HepG2 (cell line): ENCODE results near the gene VAMP5. TPM values are rescaled to one million over a fixed set of nuclear protein-coding genes. Genes with fewer than 3 reads are reported as not detected.

ENCODE experiments used
- CENPX ChIP-seq: sonication (generic); formaldehyde crosslinking; IDR thresholded peaks from 2 replicates; pipeline ENCODE4 v1.9.0; 2021; ENCODE audit warnings: mild to moderate bottlenecking, missing genetic modification reagents, moderate library complexity
- MAFK ChIP-seq, 2 experiments: IDR thresholded peaks in 1 of 2; conservative IDR thresholded peaks in 1 of 2; 2 replicates each; pipeline ENCODE4 v1.6.1; 2011; ENCODE audit warnings: improper control_type of control experiment in 2 of 2, low read length in 2 of 2
- TBX3 ChIP-seq: fragments of 450-650 bp; IDR thresholded peaks from 2 replicates; pipeline ENCODE4 v1.6.1; 2017; ENCODE audit warnings: antibody characterized with exemption, mild to moderate bottlenecking, inconsistent platforms, borderline replicate concordance
- THAP11 ChIP-seq: IDR thresholded peaks from 2 replicates; pipeline ENCODE4 v1.6.1; 2016; ENCODE audit warnings: missing biosample characterization, missing genetic modification reagents
- TSC22D2 ChIP-seq: sonication (generic); formaldehyde crosslinking; IDR thresholded peaks from 2 replicates; pipeline ENCODE4 v1.5.1; 2020; ENCODE audit warnings: missing genetic modification reagents, mild to moderate bottlenecking, borderline replicate concordance
- XRCC5 ChIP-seq: fragments of 200-400 bp; formaldehyde crosslinking; optimal IDR thresholded peaks from 2 replicates; pipeline ENCODE3; 2017; ENCODE audit warnings: mild to moderate bottlenecking, low read length
- ZBTB8A ChIP-seq: sonication (generic); formaldehyde crosslinking; IDR thresholded peaks from 2 replicates; pipeline ENCODE4 v1.4.0; 2020; ENCODE audit warnings: mild to moderate bottlenecking, low read depth, missing genetic modification reagents, borderline replicate concordance
- ZNF510 ChIP-seq: sonication (generic); formaldehyde crosslinking; IDR thresholded peaks from 2 replicates; pipeline ENCODE4 v1.4.0; 2020; ENCODE audit warnings: low read depth, mild to moderate bottlenecking, missing genetic modification reagents
- ZNF816 ChIP-seq: sonication (generic); formaldehyde crosslinking; IDR thresholded peaks from 2 replicates; pipeline ENCODE4 v1.8.0; 2022; ENCODE audit warnings: missing genetic modification reagents, mild to moderate bottlenecking, borderline replicate concordance
- polyA plus RNA-seq, 8 experiments: library from polyadenylated mRNA; depleted of rRNA in 3 of 8; stranded (reverse) in 7 of 8; unstranded in 1 of 8; fragments of >200 nt; fragmentation: Illumina TruSeq in 4 of 8; extraction: Trizol in 4 of 8; gene quantifications; 2 replicates each; pipeline versions ENCODE4 v1.2.1 to v1.2.3, GENCODE V29; 2011 to 2016; ENCODE audit warnings: low read depth in 4 of 8, missing spikeins in 1 of 8, mixed read lengths in 1 of 8; ENCODE audit not compliant: insufficient read depth in 1 of 8
- total RNA-seq, 5 experiments: library from RNA; depleted of rRNA; stranded (reverse); fragments of >200 nt; fragmentation: Illumina TruSeq; extraction: Trizol; gene quantifications; 2 replicates each; pipeline ENCODE4 v1.2.3, GENCODE V29; 2016; ENCODE audit warnings: low read depth in 1 of 5
- TF ChIP-seq, protein P1 (sequence below): sonication (generic); formaldehyde crosslinking; IDR thresholded peaks from 2 replicates; pipeline ENCODE4 v1.4.0; 2020; ENCODE audit warnings: mild to moderate bottlenecking, missing genetic modification reagents
- TF ChIP-seq, protein P2 (sequence below): IDR thresholded peaks from 2 replicates; pipeline ENCODE4 v1.6.1; 2016; ENCODE audit warnings: low read depth, borderline replicate concordance
- TF ChIP-seq, protein P3 (sequence below): sonication (generic); formaldehyde crosslinking; IDR thresholded peaks from 2 replicates; pipeline ENCODE4 v1.4.0; 2020; ENCODE audit warnings: mild to moderate bottlenecking, missing genetic modification reagents
- TF ChIP-seq, protein P4 (sequence below): sonication (generic); formaldehyde crosslinking; IDR thresholded peaks from 2 replicates; pipeline ENCODE4 v1.5.1; 2020; ENCODE audit warnings: mild to moderate bottlenecking, missing genetic modification reagents, moderate library complexity
- TF ChIP-seq, protein P5 (sequence below): sonication (generic); formaldehyde crosslinking; IDR thresholded peaks from 2 replicates; pipeline ENCODE4 v1.5.1; 2020; ENCODE audit warnings: mild to moderate bottlenecking, missing genetic modification reagents, borderline replicate concordance
- TF ChIP-seq, protein P6 (sequence below): sonication (generic); formaldehyde crosslinking; IDR thresholded peaks from 2 replicates; pipeline ENCODE4 v1.4.0; 2020; ENCODE audit warnings: missing genetic modification reagents
- TF ChIP-seq, protein P7 (sequence below): sonication (generic); formaldehyde crosslinking; IDR thresholded peaks from 2 replicates; pipeline ENCODE4 v1.4.0; 2020; ENCODE audit warnings: low read depth, mild to moderate bottlenecking, missing genetic modification reagents

Gene VAMP5
- total and polyA plus RNA-seq, 2 of the 13 experiments (the other 11 are each of a cell fraction or from before 2014, with no cell fraction given), result 7.2 to 56.7 TPM

DNA sequence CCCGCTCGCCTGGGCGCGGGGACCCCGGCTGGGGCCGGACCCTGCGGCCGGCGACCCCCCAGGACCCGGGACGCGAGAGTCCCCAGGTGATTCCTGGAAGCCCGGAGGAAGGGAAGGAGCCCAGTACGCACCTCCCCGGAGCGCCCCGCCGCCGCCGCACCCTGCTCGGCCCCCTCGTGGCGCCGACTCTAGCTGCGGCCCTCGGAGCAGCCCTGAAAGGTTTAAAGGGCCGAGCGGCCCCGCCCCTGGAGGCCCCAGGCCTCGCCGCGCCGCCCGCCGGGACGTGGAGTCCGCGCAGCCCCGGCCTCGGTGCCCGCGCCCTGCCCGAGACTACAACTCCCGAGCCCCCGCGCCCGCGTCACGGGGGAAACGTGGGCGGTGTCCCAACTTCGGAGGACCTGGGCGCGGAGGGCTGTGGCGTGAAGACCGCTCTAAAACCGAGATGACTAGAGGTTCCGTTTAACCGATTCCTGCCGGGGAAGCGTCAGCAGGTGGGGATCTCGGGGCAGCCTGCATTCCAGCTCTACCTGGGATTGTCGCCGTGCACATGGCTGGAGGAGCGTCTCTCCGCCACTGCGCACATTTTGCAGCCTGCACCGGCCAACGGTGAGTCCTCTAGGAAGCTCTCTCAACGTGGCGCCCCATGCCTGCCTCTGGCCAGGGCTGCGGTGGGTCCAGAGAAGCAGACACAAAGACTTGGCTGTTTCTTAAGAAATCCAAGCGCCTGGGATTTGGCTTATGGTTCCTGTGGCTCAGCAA is 18.4 kb downstream of the VAMP5 start, which contains the start of gene TMEM150A (continued):
- TF ChIP-seq, protein P1, sequence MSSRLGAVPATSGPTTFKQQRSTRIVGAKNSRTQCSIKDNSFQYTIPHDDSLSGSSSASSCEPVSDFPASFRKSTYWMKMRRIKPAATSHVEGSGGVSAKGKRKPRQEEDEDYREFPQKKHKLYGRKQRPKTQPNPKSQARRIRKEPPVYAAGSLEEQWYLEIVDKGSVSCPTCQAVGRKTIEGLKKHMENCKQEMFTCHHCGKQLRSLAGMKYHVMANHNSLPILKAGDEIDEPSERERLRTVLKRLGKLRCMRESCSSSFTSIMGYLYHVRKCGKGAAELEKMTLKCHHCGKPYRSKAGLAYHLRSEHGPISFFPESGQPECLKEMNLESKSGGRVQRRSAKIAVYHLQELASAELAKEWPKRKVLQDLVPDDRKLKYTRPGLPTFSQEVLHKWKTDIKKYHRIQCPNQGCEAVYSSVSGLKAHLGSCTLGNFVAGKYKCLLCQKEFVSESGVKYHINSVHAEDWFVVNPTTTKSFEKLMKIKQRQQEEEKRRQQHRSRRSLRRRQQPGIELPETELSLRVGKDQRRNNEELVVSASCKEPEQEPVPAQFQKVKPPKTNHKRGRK, result no peak
- TF ChIP-seq THAP11 (CRISPR knock-in tag), result peak; percentile 98
- TF ChIP-seq, protein P2, sequence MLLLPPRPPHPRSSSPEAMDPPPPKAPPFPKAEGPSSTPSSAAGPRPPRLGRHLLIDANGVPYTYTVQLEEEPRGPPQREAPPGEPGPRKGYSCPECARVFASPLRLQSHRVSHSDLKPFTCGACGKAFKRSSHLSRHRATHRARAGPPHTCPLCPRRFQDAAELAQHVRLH (CRISPR knock-in tag), result peak; percentile 58; the same call in 1 of the 2 replicates
- TF ChIP-seq, protein P3, sequence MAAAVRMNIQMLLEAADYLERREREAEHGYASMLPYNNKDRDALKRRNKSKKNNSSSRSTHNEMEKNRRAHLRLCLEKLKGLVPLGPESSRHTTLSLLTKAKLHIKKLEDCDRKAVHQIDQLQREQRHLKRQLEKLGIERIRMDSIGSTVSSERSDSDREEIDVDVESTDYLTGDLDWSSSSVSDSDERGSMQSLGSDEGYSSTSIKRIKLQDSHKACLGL (CRISPR knock-in tag), result peak; percentile 95
- TF ChIP-seq, protein P4, sequence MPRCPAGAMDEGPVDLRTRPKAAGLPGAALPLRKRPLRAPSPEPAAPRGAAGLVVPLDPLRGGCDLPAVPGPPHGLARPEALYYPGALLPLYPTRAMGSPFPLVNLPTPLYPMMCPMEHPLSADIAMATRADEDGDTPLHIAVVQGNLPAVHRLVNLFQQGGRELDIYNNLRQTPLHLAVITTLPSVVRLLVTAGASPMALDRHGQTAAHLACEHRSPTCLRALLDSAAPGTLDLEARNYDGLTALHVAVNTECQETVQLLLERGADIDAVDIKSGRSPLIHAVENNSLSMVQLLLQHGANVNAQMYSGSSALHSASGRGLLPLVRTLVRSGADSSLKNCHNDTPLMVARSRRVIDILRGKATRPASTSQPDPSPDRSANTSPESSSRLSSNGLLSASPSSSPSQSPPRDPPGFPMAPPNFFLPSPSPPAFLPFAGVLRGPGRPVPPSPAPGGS (CRISPR knock-in tag), result peak; percentile 86; the same call in 1 of the 2 replicates
- TF ChIP-seq, protein P5, sequence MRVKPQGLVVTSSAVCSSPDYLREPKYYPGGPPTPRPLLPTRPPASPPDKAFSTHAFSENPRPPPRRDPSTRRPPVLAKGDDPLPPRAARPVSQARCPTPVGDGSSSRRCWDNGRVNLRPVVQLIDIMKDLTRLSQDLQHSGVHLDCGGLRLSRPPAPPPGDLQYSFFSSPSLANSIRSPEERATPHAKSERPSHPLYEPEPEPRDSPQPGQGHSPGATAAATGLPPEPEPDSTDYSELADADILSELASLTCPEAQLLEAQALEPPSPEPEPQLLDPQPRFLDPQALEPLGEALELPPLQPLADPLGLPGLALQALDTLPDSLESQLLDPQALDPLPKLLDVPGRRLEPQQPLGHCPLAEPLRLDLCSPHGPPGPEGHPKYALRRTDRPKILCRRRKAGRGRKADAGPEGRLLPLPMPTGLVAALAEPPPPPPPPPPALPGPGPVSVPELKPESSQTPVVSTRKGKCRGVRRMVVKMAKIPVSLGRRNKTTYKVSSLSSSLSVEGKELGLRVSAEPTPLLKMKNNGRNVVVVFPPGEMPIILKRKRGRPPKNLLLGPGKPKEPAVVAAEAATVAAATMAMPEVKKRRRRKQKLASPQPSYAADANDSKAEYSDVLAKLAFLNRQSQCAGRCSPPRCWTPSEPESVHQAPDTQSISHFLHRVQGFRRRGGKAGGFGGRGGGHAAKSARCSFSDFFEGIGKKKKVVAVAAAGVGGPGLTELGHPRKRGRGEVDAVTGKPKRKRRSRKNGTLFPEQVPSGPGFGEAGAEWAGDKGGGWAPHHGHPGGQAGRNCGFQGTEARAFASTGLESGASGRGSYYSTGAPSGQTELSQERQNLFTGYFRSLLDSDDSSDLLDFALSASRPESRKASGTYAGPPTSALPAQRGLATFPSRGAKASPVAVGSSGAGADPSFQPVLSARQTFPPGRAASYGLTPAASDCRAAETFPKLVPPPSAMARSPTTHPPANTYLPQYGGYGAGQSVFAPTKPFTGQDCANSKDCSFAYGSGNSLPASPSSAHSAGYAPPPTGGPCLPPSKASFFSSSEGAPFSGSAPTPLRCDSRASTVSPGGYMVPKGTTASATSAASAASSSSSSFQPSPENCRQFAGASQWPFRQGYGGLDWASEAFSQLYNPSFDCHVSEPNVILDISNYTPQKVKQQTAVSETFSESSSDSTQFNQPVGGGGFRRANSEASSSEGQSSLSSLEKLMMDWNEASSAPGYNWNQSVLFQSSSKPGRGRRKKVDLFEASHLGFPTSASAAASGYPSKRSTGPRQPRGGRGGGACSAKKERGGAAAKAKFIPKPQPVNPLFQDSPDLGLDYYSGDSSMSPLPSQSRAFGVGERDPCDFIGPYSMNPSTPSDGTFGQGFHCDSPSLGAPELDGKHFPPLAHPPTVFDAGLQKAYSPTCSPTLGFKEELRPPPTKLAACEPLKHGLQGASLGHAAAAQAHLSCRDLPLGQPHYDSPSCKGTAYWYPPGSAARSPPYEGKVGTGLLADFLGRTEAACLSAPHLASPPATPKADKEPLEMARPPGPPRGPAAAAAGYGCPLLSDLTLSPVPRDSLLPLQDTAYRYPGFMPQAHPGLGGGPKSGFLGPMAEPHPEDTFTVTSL (CRISPR knock-in tag), result no peak
- TF ChIP-seq ZNF510 (CRISPR knock-in tag), result no peak
- TF ChIP-seq TBX3, result no peak
- no peak for TF ChIP-seq MAFK (conservative IDR thresholded peaks at IDR 0.05 in 1 of 2, IDR thresholded peaks at IDR 0.05 in 1 of 2; ENCODE audit: low read length in 2 of 2)
- TF ChIP-seq TSC22D2 (CRISPR knock-in tag), result no peak
- no peak for TF ChIP-seq CENPX (CRISPR knock-in tag)
- peak; percentile 74 for TF ChIP-seq XRCC5
- TF ChIP-seq, protein P6, sequence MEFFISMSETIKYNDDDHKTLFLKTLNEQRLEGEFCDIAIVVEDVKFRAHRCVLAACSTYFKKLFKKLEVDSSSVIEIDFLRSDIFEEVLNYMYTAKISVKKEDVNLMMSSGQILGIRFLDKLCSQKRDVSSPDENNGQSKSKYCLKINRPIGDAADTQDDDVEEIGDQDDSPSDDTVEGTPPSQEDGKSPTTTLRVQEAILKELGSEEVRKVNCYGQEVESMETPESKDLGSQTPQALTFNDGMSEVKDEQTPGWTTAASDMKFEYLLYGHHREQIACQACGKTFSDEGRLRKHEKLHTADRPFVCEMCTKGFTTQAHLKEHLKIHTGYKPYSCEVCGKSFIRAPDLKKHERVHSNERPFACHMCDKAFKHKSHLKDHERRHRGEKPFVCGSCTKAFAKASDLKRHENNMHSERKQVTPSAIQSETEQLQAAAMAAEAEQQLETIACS (CRISPR knock-in tag), result no peak
- 0 out of 2 replicates have a peak, but pooled peaks have one; percentile 91 for TF ChIP-seq ZNF816 (CRISPR knock-in tag)
- no peak for TF ChIP-seq ZBTB8A (CRISPR knock-in tag)
- TF ChIP-seq, protein P7, sequence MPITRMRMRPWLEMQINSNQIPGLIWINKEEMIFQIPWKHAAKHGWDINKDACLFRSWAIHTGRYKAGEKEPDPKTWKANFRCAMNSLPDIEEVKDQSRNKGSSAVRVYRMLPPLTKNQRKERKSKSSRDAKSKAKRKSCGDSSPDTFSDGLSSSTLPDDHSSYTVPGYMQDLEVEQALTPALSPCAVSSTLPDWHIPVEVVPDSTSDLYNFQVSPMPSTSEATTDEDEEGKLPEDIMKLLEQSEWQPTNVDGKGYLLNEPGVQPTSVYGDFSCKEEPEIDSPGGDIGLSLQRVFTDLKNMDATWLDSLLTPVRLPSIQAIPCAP (CRISPR knock-in tag), result no peak
